ENCODE data around the gene MRPL55. TPM values are rescaled to one million over a fixed set of nuclear protein-coding genes. Genes with fewer than 3 reads are reported as not detected.

The MRPL55 gene
- polyA plus RNA-seq, 1 donor (not counting 4 experiments of a cell fraction or from before 2014, with no cell fraction given) = 28.4 TPM

- no peak for TF ChIP-seq EZH2 (IDR thresholded peaks at IDR 0.05; ENCODE audit: low read length)
- no peak for TF ChIP-seq CTCF (optimal IDR thresholded peaks at IDR 0.05 in 1 of 3, IDR thresholded peaks at IDR 0.05 in 1 of 3, conservative IDR thresholded peaks at IDR 0.05 in 1 of 3; ENCODE audit: extremely low read depth in 1 of 3, insufficient read depth in 2 of 3, low read length in 3 of 3)
- H3K27me3 ChIP-seq (ENCODE audit: control insufficient read depth, extremely low read depth, insufficient read depth, low read length) = no peaks in the 10 kb centered on the region
- H3K9me1 ChIP-seq (ENCODE audit: control insufficient read depth, extremely low read depth, insufficient read depth, low read length) = peaks cover 4% of the 10 kb centered on the region
- H3K27ac ChIP-seq (ENCODE audit: control insufficient read depth, insufficient read depth, low read length) = no peak overlapping the region
- no peak overlapping the region for H3K4me3 ChIP-seq (ENCODE audit: control insufficient read depth in 2 of 3, extremely low read depth in 1 of 3, insufficient read depth in 2 of 3, low read depth in 1 of 3, low read length in 3 of 3)
- dilution Hi-C loops (cut with MboI; ENCODE audit: extremely low pct_ligation_motif_present, low sequenced_read_pairs) = no loop called here
- peaks cover 9% of the 10 kb centered on the region for H3K4me1 ChIP-seq (ENCODE audit: control insufficient read depth, extremely low read depth, insufficient read depth, low read length)
- H3K9ac ChIP-seq (ENCODE audit: control insufficient read depth, extremely low read depth, insufficient read depth, low read length) = no peak overlapping the region
- H3K4me2 ChIP-seq (ENCODE audit: control insufficient read depth, extremely low read depth, insufficient read depth, low read depth, low read length) = no peak overlapping the region
- no peak overlapping the region for H2AFZ ChIP-seq (ENCODE audit: control insufficient read depth, low read length)
- H3K9me3 ChIP-seq (ENCODE audit: control insufficient read depth, low read depth, low read length) = no peaks in the 10 kb centered on the region
- H3K36me3 ChIP-seq (ENCODE audit: control insufficient read depth in 2 of 2, extremely low read depth in 1 of 2, insufficient read depth in 2 of 2, low read length in 2 of 2) = peaks cover 0 to 12% of the 10 kb centered on the region in 2 experiments
- FAIRE-seq (no peak), DNase-seq (ENCODE audit: low read depth, low spot score) (no peak)
- peaks cover 12% of the 10 kb centered on the region for H4K20me1 ChIP-seq (ENCODE audit: control insufficient read depth, extremely low read depth, insufficient read depth, low read length)
- peaks cover 43% of the 10 kb centered on the region for H3K79me2 ChIP-seq (ENCODE audit: control insufficient read depth, insufficient read depth, low read length)
These were observed 29.4 kb downstream of the MRPL55 start for GRCh38 chr1:228079601-228080263.

GRCh38 chr1:228079013-228079412 lies 30.1 kb downstream of the MRPL55 start:
- Histone ChIP-seq H4K20me1 (ENCODE audit: control insufficient read depth, extremely low read depth, insufficient read depth, low read length) (peaks cover 5% of the 10 kb centered on the region), H3K27me3 (ENCODE audit: control insufficient read depth, extremely low read depth, insufficient read depth, low read length) (no peaks in the 10 kb centered on the region), H3K79me2 (ENCODE audit: control insufficient read depth, insufficient read depth, low read length) (peaks cover 36% of the 10 kb centered on the region), H3K36me3 (ENCODE audit: control insufficient read depth in 2 of 2, extremely low read depth in 1 of 2, insufficient read depth in 2 of 2, low read length in 2 of 2) (peaks cover 0 to 4% of the 10 kb centered on the region in 2 experiments), H2AFZ (ENCODE audit: control insufficient read depth, low read length) (no peak overlapping the region), H3K4me1 (ENCODE audit: control insufficient read depth, extremely low read depth, insufficient read depth, low read length) (peaks cover 5% of the 10 kb centered on the region), H3K9ac (ENCODE audit: control insufficient read depth, extremely low read depth, insufficient read depth, low read length) (no peak overlapping the region), H3K9me1 (ENCODE audit: control insufficient read depth, extremely low read depth, insufficient read depth, low read length) (peaks cover 4% of the 10 kb centered on the region), H3K27ac (ENCODE audit: control insufficient read depth, insufficient read depth, low read length) (no peak overlapping the region), H3K9me3 (ENCODE audit: control insufficient read depth, low read depth, low read length) (no peaks in the 10 kb centered on the region), H3K4me2 (ENCODE audit: control insufficient read depth, extremely low read depth, insufficient read depth, low read depth, low read length) (no peak overlapping the region), H3K4me3 (ENCODE audit: control insufficient read depth in 2 of 3, extremely low read depth in 1 of 3, insufficient read depth in 2 of 3, low read depth in 1 of 3, low read length in 3 of 3) (no peak overlapping the region)
- TF ChIP-seq CTCF (optimal IDR thresholded peaks at IDR 0.05 in 1 of 3, IDR thresholded peaks at IDR 0.05 in 1 of 3, conservative IDR thresholded peaks at IDR 0.05 in 1 of 3; ENCODE audit: extremely low read depth in 1 of 3, insufficient read depth in 2 of 3, low read length in 3 of 3) (no peak), EZH2 (IDR thresholded peaks at IDR 0.05; ENCODE audit: low read length) (no peak)
- DNase-seq (ENCODE audit: low read depth, low spot score) (no peak), FAIRE-seq (no peak)
- dilution Hi-C loops (cut with MboI; ENCODE audit: extremely low pct_ligation_motif_present, low sequenced_read_pairs) = no loop called here

Measured in keratinocyte (primary cell).